HEK293 (cell line): ENCODE data around the gene EXTL1.

Experiments
- BCL11A ChIP-seq: fragments of 450-650 bp; formaldehyde crosslinking; IDR thresholded peaks from 2 replicates; pipeline ENCODE4 v1.5.1; 2016; ENCODE audit warnings: low read depth, missing biosample characterization, missing genetic modification characterization
- BCL11B ChIP-seq: fragments of 450-650 bp; formaldehyde crosslinking; IDR thresholded peaks from 2 replicates; pipeline ENCODE4 v1.5.1; 2016; ENCODE audit warnings: low read depth, missing biosample characterization, missing genetic modification characterization
- IKZF3 ChIP-seq: fragments of 450-650 bp; IDR thresholded peaks from 2 replicates; pipeline ENCODE4 v1.5.0; 2018; ENCODE audit warnings: missing biosample characterization, mild to moderate bottlenecking, missing genetic modification characterization, moderate library complexity
- KLF7 ChIP-seq: fragments of 450-650 bp; formaldehyde crosslinking; IDR thresholded peaks from 2 replicates; pipeline ENCODE4 v1.5.1; 2016; ENCODE audit warnings: missing biosample characterization, missing genetic modification characterization, borderline replicate concordance
- MZF1 ChIP-seq: fragments of 450-650 bp; formaldehyde crosslinking; IDR thresholded peaks from 2 replicates; pipeline ENCODE4 v1.5.1; 2017; ENCODE audit warnings: missing biosample characterization, missing genetic modification characterization, borderline replicate concordance
- PRDM1 ChIP-seq: fragments of 450-650 bp; formaldehyde crosslinking; IDR thresholded peaks from 2 replicates; pipeline ENCODE4; 2016; ENCODE audit warnings: missing biosample characterization, missing genetic modification characterization
- SP2 ChIP-seq: fragments of 450-650 bp; formaldehyde crosslinking; IDR thresholded peaks from 2 replicates; pipeline ENCODE4 v1.5.1; 2016; ENCODE audit warnings: missing biosample characterization, missing genetic modification characterization
- SP7 ChIP-seq: fragments of 450-650 bp; formaldehyde crosslinking; IDR thresholded peaks from 2 replicates; pipeline ENCODE4 v1.5.1; 2016; ENCODE audit warnings: missing biosample characterization, missing genetic modification characterization
- ZBTB8A ChIP-seq: fragments of 450-650 bp; formaldehyde crosslinking; IDR thresholded peaks from 2 replicates; pipeline ENCODE4 v1.5.1; 2016; ENCODE audit warnings: missing biosample characterization, missing genetic modification characterization
- ZFHX2 ChIP-seq: fragments of 450-650 bp; formaldehyde crosslinking; conservative IDR thresholded peaks from 2 replicates; pipeline ENCODE4 v1.5.1; 2016; ENCODE audit warnings: missing biosample characterization, missing genetic modification characterization
- ZNF114 ChIP-seq: fragments of 450-650 bp; formaldehyde crosslinking; IDR thresholded peaks from 2 replicates; pipeline ENCODE4 v1.5.0; 2017; ENCODE audit warnings: missing biosample characterization, missing genetic modification characterization
- ZNF140 ChIP-seq: fragments of 450-650 bp; formaldehyde crosslinking; IDR thresholded peaks from 2 replicates; pipeline ENCODE4 v1.5.1; 2016; ENCODE audit warnings: missing biosample characterization, missing genetic modification characterization
- ZNF169 ChIP-seq: fragments of 450-650 bp; formaldehyde crosslinking; IDR thresholded peaks from 2 replicates; pipeline ENCODE4 v1.5.1; 2016; ENCODE audit warnings: missing biosample characterization, missing genetic modification characterization
- ZNF2 ChIP-seq: fragments of 450-650 bp; formaldehyde crosslinking; IDR thresholded peaks from 2 replicates; pipeline ENCODE4 v1.5.1; 2016; ENCODE audit warnings: missing biosample characterization, missing genetic modification characterization
- ZNF239 ChIP-seq: fragments of 450-650 bp; formaldehyde crosslinking; IDR thresholded peaks from 2 replicates; pipeline ENCODE4 v1.5.1; 2016; ENCODE audit warnings: missing biosample characterization, missing genetic modification characterization
- ZNF544 ChIP-seq: fragments of 450-650 bp; formaldehyde crosslinking; IDR thresholded peaks from 2 replicates; pipeline ENCODE4 v1.5.0; 2017; ENCODE audit warnings: missing biosample characterization, missing genetic modification characterization
- ZNF624 ChIP-seq: fragments of 450-650 bp; formaldehyde crosslinking; IDR thresholded peaks from 2 replicates; pipeline ENCODE4 v1.5.1; 2017; ENCODE audit warnings: missing biosample characterization, missing genetic modification characterization
- ZNF654 ChIP-seq: fragments of 450-650 bp; formaldehyde crosslinking; IDR thresholded peaks from 2 replicates; pipeline ENCODE4 v1.5.1; 2016; ENCODE audit warnings: low read depth, missing biosample characterization, missing genetic modification characterization
- ZNF664 ChIP-seq: fragments of 450-650 bp; formaldehyde crosslinking; IDR thresholded peaks from 2 replicates; pipeline ENCODE4 v1.5.1; 2016; ENCODE audit warnings: missing biosample characterization, missing genetic modification characterization
- ZNF707 ChIP-seq: fragments of 450-650 bp; formaldehyde crosslinking; IDR thresholded peaks from 2 replicates; pipeline ENCODE4 v1.5.1; 2016; ENCODE audit warnings: missing biosample characterization, missing genetic modification characterization
- ZNF768 ChIP-seq: fragments of 450-650 bp; formaldehyde crosslinking; IDR thresholded peaks from 2 replicates; pipeline ENCODE4 v1.5.1; 2018; ENCODE audit warnings: missing biosample characterization, mild to moderate bottlenecking, missing genetic modification characterization
- ZNF791 ChIP-seq: fragments of 450-650 bp; formaldehyde crosslinking; IDR thresholded peaks from 2 replicates; pipeline ENCODE4 v1.5.1; 2016; ENCODE audit warnings: missing biosample characterization, missing genetic modification characterization
- ZNF837 ChIP-seq: fragments of 450-650 bp; formaldehyde crosslinking; IDR thresholded peaks from 2 replicates; pipeline ENCODE4 v1.5.1; 2016; ENCODE audit warnings: missing biosample characterization, missing genetic modification characterization
- TF ChIP-seq, protein P1 (sequence below): fragments of 450-650 bp; formaldehyde crosslinking; IDR thresholded peaks from 2 replicates; pipeline ENCODE4 v1.5.1; 2016; ENCODE audit warnings: missing biosample characterization, missing genetic modification characterization
- TF ChIP-seq, protein P2 (sequence below): fragments of 450-650 bp; formaldehyde crosslinking; IDR thresholded peaks from 2 replicates; pipeline ENCODE4 v1.5.1; 2016; ENCODE audit warnings: missing biosample characterization, missing genetic modification characterization
- TF ChIP-seq, protein P3 (sequence below): fragments of 450-650 bp; formaldehyde crosslinking; IDR thresholded peaks from 2 replicates; pipeline ENCODE4 v1.5.1; 2017; ENCODE audit warnings: missing biosample characterization, missing genetic modification characterization
- TF ChIP-seq, protein P4 (sequence below): fragments of 450-650 bp; formaldehyde crosslinking; IDR thresholded peaks from 2 replicates; pipeline ENCODE4 v1.5.1; 2016; ENCODE audit warnings: missing biosample characterization, missing genetic modification characterization
- TF ChIP-seq, protein P5 (sequence below): fragments of 450-650 bp; formaldehyde crosslinking; IDR thresholded peaks from 2 replicates; pipeline ENCODE4 v1.5.1; 2016; ENCODE audit warnings: missing biosample characterization, missing genetic modification characterization

EXTL1 gene

DNA sequence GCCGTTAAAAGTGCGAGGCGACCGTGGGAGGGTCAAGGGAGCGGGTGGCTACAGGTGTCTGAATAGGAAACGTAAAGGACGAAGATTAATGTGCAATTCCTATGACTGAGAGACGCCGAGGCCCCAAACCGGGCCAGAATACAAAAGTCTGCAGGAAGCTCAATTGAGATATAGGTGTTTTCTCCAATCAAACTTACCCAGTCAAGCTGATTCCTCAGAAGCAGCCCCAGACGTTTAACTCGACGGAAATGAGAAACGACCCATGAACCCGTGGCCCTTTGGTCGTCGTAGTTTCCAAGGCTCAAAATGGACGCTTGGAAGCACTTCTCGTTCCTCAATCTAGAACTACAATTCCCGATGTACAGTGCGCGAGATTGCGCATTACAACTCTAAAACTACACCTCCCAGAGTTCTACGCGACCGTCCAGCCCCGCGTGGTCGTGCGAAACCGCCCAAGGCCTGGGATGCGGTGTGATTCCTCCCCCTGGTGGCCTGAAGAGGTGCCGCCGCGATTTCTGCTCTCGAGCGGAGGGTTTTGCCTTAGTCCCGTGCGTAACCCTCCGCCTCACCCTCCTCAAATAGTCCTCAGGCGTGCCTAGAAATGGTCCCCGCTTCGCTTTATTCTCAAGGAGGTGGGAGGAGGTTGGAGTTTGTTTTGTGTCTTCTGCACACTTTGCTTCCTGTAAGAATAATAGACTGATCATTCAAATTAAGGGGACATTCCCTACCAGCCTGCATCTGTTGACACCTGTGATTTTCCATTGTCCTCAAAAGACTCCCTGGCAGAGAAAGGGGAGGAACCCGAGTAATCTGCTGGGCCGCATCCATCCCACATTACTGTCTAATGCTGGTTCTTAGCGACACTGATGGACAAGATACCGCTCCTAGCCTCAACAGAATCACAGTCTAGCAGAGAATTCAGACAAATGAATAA is 23.5 kb upstream of the EXTL1 start, which contains the start of gene PAFAH2 (continued):
- TF ChIP-seq ZNF140 (no peak), KLF7 (tag by site-specific recombination) (peak; percentile 99), ZBTB8A (tag by site-specific recombination) (peak; percentile 87), ZNF544 (no peak), BCL11B (tag by site-specific recombination) (peak; percentile 79), ZNF624 (tag by site-specific recombination) (peak; percentile 88), BCL11A (tag by site-specific recombination) (peak; percentile 86), MZF1 (tag by site-specific recombination) (peak; percentile 71; the same call in 1 of the 2 replicates), SP2 (tag by site-specific recombination) (peak; percentile 75), SP7 (tag by site-specific recombination) (peak; percentile 98), ZNF239 (tag by site-specific recombination) (0 out of 2 replicates have a peak, but pooled peaks have one; percentile 76), ZNF2 (tag by site-specific recombination) (peak; percentile 99), ZNF791 (no peak), ZNF664 (tag by site-specific recombination) (peak; percentile 85), ZFHX2 (tag by site-specific recombination) (peak; percentile 77), PRDM1 (peak; percentile 81), ZNF837 (tag by site-specific recombination) (no peak; the same call in 1 of the 2 replicates), ZNF707 (tag by site-specific recombination) (no peak), ZNF169 (tag by site-specific recombination) (peak; percentile 81; the same call in 1 of the 2 replicates), ZNF114 (tag by site-specific recombination) (no peak), ZNF768 (tag by site-specific recombination) (0 out of 2 replicates have a peak, but pooled peaks have one; percentile 31), IKZF3 (tag by site-specific recombination) (0 out of 2 replicates have a peak, but pooled peaks have one; percentile 61), ZNF654 (tag by site-specific recombination) (peak; percentile 100)
- TF ChIP-seq, protein P1, sequence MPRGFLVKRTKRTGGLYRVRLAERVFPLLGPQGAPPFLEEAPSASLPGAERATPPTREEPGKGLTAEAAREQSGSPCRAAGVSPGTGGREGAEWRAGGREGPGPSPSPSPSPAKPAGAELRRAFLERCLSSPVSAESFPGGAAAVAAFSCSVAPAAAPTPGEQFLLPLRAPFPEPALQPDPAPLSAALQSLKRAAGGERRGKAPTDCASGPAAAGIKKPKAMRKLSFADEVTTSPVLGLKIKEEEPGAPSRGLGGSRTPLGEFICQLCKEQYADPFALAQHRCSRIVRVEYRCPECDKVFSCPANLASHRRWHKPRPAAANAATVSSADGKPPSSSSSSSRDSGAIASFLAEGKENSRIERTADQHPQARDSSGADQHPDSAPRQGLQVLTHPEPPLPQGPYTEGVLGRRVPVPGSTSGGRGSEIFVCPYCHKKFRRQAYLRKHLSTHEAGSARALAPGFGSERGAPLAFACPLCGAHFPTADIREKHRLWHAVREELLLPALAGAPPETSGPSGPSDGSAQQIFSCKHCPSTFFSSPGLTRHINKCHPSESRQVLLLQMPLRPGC = peak; percentile 97
- TF ChIP-seq, protein P2, sequence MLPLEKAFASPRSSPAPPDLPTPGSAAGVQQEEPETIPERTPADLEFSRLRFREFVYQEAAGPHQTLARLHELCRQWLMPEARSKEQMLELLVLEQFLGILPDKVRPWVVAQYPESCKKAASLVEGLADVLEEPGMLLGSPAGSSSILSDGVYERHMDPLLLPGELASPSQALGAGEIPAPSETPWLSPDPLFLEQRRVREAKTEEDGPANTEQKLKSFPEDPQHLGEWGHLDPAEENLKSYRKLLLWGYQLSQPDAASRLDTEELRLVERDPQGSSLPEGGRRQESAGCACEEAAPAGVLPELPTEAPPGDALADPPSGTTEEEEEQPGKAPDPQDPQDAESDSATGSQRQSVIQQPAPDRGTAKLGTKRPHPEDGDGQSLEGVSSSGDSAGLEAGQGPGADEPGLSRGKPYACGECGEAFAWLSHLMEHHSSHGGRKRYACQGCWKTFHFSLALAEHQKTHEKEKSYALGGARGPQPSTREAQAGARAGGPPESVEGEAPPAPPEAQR (tag by site-specific recombination) = peak; percentile 99
- TF ChIP-seq, protein P3, sequence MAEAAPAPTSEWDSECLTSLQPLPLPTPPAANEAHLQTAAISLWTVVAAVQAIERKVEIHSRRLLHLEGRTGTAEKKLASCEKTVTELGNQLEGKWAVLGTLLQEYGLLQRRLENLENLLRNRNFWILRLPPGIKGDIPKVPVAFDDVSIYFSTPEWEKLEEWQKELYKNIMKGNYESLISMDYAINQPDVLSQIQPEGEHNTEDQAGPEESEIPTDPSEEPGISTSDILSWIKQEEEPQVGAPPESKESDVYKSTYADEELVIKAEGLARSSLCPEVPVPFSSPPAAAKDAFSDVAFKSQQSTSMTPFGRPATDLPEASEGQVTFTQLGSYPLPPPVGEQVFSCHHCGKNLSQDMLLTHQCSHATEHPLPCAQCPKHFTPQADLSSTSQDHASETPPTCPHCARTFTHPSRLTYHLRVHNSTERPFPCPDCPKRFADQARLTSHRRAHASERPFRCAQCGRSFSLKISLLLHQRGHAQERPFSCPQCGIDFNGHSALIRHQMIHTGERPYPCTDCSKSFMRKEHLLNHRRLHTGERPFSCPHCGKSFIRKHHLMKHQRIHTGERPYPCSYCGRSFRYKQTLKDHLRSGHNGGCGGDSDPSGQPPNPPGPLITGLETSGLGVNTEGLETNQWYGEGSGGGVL (tag by site-specific recombination) = peak; percentile 54
- TF ChIP-seq, protein P4, sequence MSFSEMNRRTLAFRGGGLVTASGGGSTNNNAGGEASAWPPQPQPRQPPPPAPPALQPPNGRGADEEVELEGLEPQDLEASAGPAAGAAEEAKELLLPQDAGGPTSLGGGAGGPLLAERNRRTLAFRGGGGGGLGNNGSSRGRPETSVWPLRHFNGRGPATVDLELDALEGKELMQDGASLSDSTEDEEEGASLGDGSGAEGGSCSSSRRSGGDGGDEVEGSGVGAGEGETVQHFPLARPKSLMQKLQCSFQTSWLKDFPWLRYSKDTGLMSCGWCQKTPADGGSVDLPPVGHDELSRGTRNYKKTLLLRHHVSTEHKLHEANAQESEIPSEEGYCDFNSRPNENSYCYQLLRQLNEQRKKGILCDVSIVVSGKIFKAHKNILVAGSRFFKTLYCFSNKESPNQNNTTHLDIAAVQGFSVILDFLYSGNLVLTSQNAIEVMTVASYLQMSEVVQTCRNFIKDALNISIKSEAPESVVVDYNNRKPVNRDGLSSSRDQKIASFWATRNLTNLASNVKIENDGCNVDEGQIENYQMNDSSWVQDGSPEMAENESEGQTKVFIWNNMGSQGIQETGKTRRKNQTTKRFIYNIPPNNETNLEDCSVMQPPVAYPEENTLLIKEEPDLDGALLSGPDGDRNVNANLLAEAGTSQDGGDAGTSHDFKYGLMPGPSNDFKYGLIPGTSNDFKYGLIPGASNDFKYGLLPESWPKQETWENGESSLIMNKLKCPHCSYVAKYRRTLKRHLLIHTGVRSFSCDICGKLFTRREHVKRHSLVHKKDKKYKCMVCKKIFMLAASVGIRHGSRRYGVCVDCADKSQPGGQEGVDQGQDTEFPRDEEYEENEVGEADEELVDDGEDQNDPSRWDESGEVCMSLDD = peak; percentile 94
- TF ChIP-seq, protein P5, sequence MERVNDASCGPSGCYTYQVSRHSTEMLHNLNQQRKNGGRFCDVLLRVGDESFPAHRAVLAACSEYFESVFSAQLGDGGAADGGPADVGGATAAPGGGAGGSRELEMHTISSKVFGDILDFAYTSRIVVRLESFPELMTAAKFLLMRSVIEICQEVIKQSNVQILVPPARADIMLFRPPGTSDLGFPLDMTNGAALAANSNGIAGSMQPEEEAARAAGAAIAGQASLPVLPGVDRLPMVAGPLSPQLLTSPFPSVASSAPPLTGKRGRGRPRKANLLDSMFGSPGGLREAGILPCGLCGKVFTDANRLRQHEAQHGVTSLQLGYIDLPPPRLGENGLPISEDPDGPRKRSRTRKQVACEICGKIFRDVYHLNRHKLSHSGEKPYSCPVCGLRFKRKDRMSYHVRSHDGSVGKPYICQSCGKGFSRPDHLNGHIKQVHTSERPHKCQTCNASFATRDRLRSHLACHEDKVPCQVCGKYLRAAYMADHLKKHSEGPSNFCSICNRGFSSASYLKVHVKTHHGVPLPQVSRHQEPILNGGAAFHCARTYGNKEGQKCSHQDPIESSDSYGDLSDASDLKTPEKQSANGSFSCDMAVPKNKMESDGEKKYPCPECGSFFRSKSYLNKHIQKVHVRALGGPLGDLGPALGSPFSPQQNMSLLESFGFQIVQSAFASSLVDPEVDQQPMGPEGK = peak; percentile 97
